C4-2B (cell line): Measurements from ENCODE around the gene HAND2.

Experiments used
- CTCF ChIP-seq: fragments of 450-650 bp; conservative IDR thresholded peaks from 2 replicates; pipeline ENCODE4 v1.5.1; 2017; ENCODE audit warnings: mild to moderate bottlenecking
- ZFX ChIP-seq: fragments of 450-650 bp; IDR thresholded peaks from 2 replicates; pipeline ENCODE4 v1.6.1; 2017

GRCh38 chr4:173503330-173504180 is 26.5 kb downstream of the HAND2 start:
- TF ChIP-seq CTCF (no peak), ZFX (no peak)
